KMS-11 (cell line): ENCODE data around the gene GTF2F1.

Source experiments
- H2AFZ ChIP-seq: fragments of 200-600 bp; sonication (generic); 2 replicates; pipeline ENCODE4 v1.6.1; 2016; ENCODE audit warnings: antibody characterized with exemption, mixed run types, low read depth
- H3K27ac ChIP-seq: fragments of 200-600 bp; sonication (generic); 2 replicates; pipeline ENCODE4 v1.6.1; 2016; ENCODE audit warnings: mild to moderate bottlenecking, mixed run types
- H3K27me3 ChIP-seq: fragments of 200-600 bp; sonication (generic); 2 replicates; pipeline ENCODE4 v1.6.1; 2017; ENCODE audit warnings: mild to moderate bottlenecking, low read depth, mixed run types, moderate library complexity; ENCODE audit not compliant: insufficient read depth
- H3K36me3 ChIP-seq: fragments of 200-600 bp; sonication (generic); 2 replicates; pipeline ENCODE4 v1.6.1; 2017; ENCODE audit warnings: mild to moderate bottlenecking, mixed run types; ENCODE audit not compliant: insufficient read depth
- H3K4me1 ChIP-seq: fragments of 200-600 bp; sonication (generic); 2 replicates; pipeline ENCODE4 v1.6.1; 2016; ENCODE audit warnings: mild to moderate bottlenecking, low read depth, mixed run types; ENCODE audit not compliant: poor library complexity, severe bottlenecking
- H3K4me2 ChIP-seq: fragments of 200-600 bp; sonication (generic); 2 replicates; pipeline ENCODE4 v1.7.0; 2016; ENCODE audit warnings: mild to moderate bottlenecking, mixed run types
- H3K4me3 ChIP-seq: fragments of 200-600 bp; sonication (generic); IDR thresholded peaks from 2 replicates; pipeline ENCODE4 v1.6.1; 2017; ENCODE audit warnings: low read depth, low read length, mixed read lengths; ENCODE audit not compliant: insufficient read depth
- H3K79me2 ChIP-seq: fragments of 200-600 bp; sonication (generic); 2 replicates; pipeline ENCODE4 v1.6.1; 2016; ENCODE audit warnings: low read depth, mixed run types; ENCODE audit not compliant: insufficient read depth
- H3K9ac ChIP-seq: fragments of 200-600 bp; sonication (generic); 2 replicates; pipeline ENCODE4 v1.6.1; 2016; ENCODE audit warnings: mild to moderate bottlenecking, mixed run types
- H4K20me1 ChIP-seq: fragments of 200-600 bp; sonication (generic); 2 replicates; pipeline ENCODE4 v1.6.1; 2016; ENCODE audit warnings: mild to moderate bottlenecking, mixed run types; ENCODE audit not compliant: insufficient read depth
- TF ChIP-seq, protein P1 (sequence below): fragments of 200-600 bp; sonication (generic); conservative IDR thresholded peaks from 2 replicates; pipeline ENCODE4 v1.6.1; 2017; ENCODE audit warnings: low read depth, mild to moderate bottlenecking, antibody characterized with exemption, low read length, moderate library complexity, mixed read lengths

The GTF2F1 gene

DNA sequence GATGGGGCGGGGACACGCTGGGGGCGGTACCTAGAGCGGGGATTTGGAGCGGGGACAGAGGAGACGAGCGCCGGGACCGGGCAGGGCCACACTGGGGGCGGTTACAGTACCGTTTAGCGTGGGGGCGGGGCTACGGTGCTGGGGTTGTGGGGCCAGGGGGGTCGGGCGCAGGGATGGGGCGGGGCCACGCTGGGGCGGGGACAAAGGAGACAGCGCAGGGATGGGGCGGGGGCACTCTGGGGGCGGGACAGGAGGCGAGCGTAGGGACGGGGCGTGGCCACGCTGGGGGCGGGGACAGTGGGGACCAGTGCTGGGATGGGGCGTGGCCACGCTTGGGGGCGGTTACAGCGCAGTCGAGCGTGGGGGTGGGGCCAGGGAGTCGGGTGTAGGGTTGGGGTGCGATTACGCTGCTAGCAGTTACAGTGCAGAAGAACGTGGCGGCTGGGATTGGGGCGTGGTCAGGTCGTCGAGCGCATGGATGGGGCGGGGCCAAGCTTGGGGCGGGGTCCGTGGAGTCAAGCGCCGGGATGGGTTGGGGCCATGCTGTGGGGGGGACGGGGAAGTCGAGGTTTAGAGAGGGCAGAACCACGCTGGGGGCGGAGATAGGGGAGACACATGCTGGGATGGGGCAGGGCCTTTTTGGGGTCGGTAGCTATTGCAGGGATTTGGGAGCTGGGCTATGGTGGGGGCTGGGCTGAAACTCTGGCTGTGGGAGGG is 19.7 kb downstream of the GTF2F1 start:
- H2AFZ ChIP-seq, result peak overlapping the region; percentile 64; the same call in 1 of the 2 replicates
- peak overlapping the region; percentile 67 for H3K27ac ChIP-seq
- no peaks in the 10 kb centered on the region for H3K79me2 ChIP-seq
- peak overlapping the region; percentile 42; the same call in 1 of the 2 replicates for H3K9ac ChIP-seq
- H3K27me3 ChIP-seq, result no peaks in the 10 kb centered on the region
- peaks cover 4% of the 10 kb centered on the region; the same call in 1 of the 2 replicates for H3K36me3 ChIP-seq
- peak overlapping the region; percentile 36; the same call in 1 of the 2 replicates for H3K4me2 ChIP-seq
- H3K4me1 ChIP-seq, result peaks cover 9% of the 10 kb centered on the region
- no peak overlapping the region for H3K4me3 ChIP-seq
- no peaks in the 10 kb centered on the region for H4K20me1 ChIP-seq
- TF ChIP-seq, protein P1, sequence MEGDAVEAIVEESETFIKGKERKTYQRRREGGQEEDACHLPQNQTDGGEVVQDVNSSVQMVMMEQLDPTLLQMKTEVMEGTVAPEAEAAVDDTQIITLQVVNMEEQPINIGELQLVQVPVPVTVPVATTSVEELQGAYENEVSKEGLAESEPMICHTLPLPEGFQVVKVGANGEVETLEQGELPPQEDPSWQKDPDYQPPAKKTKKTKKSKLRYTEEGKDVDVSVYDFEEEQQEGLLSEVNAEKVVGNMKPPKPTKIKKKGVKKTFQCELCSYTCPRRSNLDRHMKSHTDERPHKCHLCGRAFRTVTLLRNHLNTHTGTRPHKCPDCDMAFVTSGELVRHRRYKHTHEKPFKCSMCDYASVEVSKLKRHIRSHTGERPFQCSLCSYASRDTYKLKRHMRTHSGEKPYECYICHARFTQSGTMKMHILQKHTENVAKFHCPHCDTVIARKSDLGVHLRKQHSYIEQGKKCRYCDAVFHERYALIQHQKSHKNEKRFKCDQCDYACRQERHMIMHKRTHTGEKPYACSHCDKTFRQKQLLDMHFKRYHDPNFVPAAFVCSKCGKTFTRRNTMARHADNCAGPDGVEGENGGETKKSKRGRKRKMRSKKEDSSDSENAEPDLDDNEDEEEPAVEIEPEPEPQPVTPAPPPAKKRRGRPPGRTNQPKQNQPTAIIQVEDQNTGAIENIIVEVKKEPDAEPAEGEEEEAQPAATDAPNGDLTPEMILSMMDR, result no peak

- Histone ChIP-seq H3K79me2 (no peaks in the 10 kb centered on the region), H3K27ac (peak within 1 kb of the TSS; percentile 67), H3K36me3 (peaks cover 4% of the 10 kb centered on the region; the same call in 1 of the 2 replicates), H2AFZ (peak within 1 kb of the TSS; percentile 64; the same call in 1 of the 2 replicates), H3K4me1 (peaks cover 5% of the 10 kb centered on the region), H3K9ac (peak within 1 kb of the TSS; percentile 42; the same call in 1 of the 2 replicates), H4K20me1 (no peaks in the 10 kb centered on the region), H3K27me3 (no peaks in the 10 kb centered on the region), H3K4me2 (peak within 1 kb of the TSS; percentile 36), H3K4me3 (no peak within 1 kb of the TSS)
- TF ChIP-seq, protein P1, result no peak
Measured at GRCh38 chr19:6372594-6373095, 20.3 kb downstream of the GTF2F1 start, which contains the start of gene ALKBH7. Gene ALKBH7, plus strand, starts transcription at chr19:6372794. Its CDS starts 27 bp downstream, at chr19:6372821.

- Histone ChIP-seq H3K79me2 (peaks cover 20% of the 10 kb centered on the region; the same call in 1 of the 2 replicates), H2AFZ (no peak overlapping the region), H3K27me3 (peaks cover 3% of the 10 kb centered on the region; the same call in 1 of the 2 replicates), H3K9ac (no peak overlapping the region), H3K4me1 (peaks cover 12% of the 10 kb centered on the region), H3K4me2 (no peak overlapping the region), H3K27ac (no peak overlapping the region), H3K36me3 (peaks cover 4% of the 10 kb centered on the region; the same call in 1 of the 2 replicates), H3K4me3 (no peak overlapping the region), H4K20me1 (no peaks in the 10 kb centered on the region)
- TF ChIP-seq, protein P1, result no peak
Measured at GRCh38 chr19:6364353-6364752, 28.6 kb downstream of the GTF2F1 start.

DNA sequence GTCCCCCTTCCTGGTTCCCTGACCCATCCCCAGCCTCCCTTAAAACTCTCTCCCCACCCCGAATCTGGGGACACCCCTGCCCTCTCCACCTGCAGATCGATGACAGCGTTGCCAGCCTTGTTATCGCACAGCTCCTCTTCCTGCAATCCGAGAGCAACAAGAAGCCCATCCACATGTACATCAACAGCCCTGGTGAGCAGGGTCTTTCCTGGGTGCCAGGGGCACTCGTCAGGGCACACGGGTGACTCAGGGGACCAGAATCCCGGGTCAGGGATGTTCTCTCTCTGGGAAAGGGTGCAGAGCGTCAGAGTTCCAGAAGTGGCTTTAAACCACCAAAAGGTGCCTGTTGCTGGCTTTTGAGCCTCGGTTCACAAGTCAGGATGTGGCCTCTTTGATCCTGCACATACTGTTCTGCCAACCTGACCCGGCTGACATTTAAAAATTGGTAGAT is 30.6 kb downstream of the GTF2F1 start:
- Histone ChIP-seq H4K20me1 (no peaks in the 10 kb centered on the region), H3K4me2 (peak overlapping the region; percentile 94), H3K27ac (peak overlapping the region; percentile 36; the same call in 1 of the 2 replicates), H3K36me3 (no peaks in the 10 kb centered on the region), H3K79me2 (peaks cover 20% of the 10 kb centered on the region; the same call in 1 of the 2 replicates), H3K4me1 (peaks cover 12% of the 10 kb centered on the region), H3K4me3 (no peak overlapping the region), H3K27me3 (peaks cover 6% of the 10 kb centered on the region; the same call in 1 of the 2 replicates), H2AFZ (peak overlapping the region; percentile 77), H3K9ac (peak overlapping the region; percentile 82)
- TF ChIP-seq, protein P1, result no peak
